Measurements from ENCODE around the gene UNC5C.

GRCh38 chr4:95212692-95213091 lies 336.1 kb downstream of the UNC5C start:
- TF ChIP-seq CTCF (IDR thresholded peaks at IDR 0.05) (no peak), POLR2AphosphoS5 (IDR thresholded peaks at IDR 0.05; ENCODE audit: insufficient read depth in 1 of 2, low read depth in 1 of 2) (no peak), POLR2A (IDR thresholded peaks at IDR 0.05) (no peak)

Data from vagina (tissue), 2 donors.